Measurements from ENCODE around the gene OPA1.

DNA sequence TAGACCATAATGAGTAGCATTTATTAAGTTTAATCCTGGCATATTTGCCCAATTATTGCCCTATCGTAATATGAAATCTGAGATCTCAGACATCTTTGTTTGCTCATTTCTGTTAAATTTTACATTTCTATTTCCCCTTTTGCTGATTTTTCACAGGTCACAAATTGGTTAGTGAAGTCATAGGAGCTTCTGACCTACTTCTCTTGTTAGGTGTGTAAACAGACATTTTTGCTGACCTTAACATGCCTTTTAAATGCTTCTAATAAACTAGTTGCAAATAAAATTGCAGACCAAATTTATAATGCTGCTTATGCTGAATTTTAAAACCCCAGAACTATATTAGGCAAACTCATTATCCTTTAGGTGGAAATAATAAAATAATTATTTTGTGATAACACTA, 24.6 kb downstream of the OPA1 start:
- TF ChIP-seq, protein P1, sequence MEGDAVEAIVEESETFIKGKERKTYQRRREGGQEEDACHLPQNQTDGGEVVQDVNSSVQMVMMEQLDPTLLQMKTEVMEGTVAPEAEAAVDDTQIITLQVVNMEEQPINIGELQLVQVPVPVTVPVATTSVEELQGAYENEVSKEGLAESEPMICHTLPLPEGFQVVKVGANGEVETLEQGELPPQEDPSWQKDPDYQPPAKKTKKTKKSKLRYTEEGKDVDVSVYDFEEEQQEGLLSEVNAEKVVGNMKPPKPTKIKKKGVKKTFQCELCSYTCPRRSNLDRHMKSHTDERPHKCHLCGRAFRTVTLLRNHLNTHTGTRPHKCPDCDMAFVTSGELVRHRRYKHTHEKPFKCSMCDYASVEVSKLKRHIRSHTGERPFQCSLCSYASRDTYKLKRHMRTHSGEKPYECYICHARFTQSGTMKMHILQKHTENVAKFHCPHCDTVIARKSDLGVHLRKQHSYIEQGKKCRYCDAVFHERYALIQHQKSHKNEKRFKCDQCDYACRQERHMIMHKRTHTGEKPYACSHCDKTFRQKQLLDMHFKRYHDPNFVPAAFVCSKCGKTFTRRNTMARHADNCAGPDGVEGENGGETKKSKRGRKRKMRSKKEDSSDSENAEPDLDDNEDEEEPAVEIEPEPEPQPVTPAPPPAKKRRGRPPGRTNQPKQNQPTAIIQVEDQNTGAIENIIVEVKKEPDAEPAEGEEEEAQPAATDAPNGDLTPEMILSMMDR (IDR thresholded peaks at IDR 0.05) = no peak
- TF ChIP-seq POLR2A (IDR thresholded peaks at IDR 0.05) = no peak

All from sigmoid colon (tissue), 3 donors.